ENCODE measurements around the gene RPL29.
A peak's percentile ranks its signal among the peaks of the same experiment; 100 is the strongest.

RPL29 gene

GRCh38 chr3:52013802-52014598, 18.3 kb upstream of the RPL29 start:
- DNase-seq (ENCODE audit: insufficient read length, low spot score) (no peak), FAIRE-seq (no peak)
- TF ChIP-seq CTCF (IDR thresholded peaks at IDR 0.05; ENCODE audit: insufficient read depth, missing control alignments): no peak

- DNase-seq (ENCODE audit: insufficient read length, low spot score) (no peak), FAIRE-seq (no peak)
- no peak for TF ChIP-seq CTCF (IDR thresholded peaks at IDR 0.05; ENCODE audit: insufficient read depth, missing control alignments)
Measured at GRCh38 chr3:52012699-52013098, 17.0 kb upstream of the RPL29 start.

- DNase-seq (ENCODE audit: insufficient read length, low spot score): peak; percentile 93
- peak; percentile 91 for FAIRE-seq
- TF ChIP-seq CTCF (IDR thresholded peaks at IDR 0.05; ENCODE audit: insufficient read depth, missing control alignments): no peak
Measured at GRCh38 chr3:52010431-52010830, 14.7 kb upstream of the RPL29 start.

- FAIRE-seq (no peak), DNase-seq (ENCODE audit: insufficient read length, low spot score) (no peak)
- no peak for TF ChIP-seq CTCF (IDR thresholded peaks at IDR 0.05; ENCODE audit: insufficient read depth, missing control alignments)
Measured at GRCh38 chr3:52007291-52007690, 11.6 kb upstream of the RPL29 start.

- FAIRE-seq (no peak), DNase-seq (ENCODE audit: insufficient read length, low spot score) (no peak)
- TF ChIP-seq CTCF (IDR thresholded peaks at IDR 0.05; ENCODE audit: insufficient read depth, missing control alignments): no peak
Measured at GRCh38 chr3:52006820-52007133, 11.1 kb upstream of the RPL29 start.

GRCh38 chr3:52006017-52006819, 10.5 kb upstream of the RPL29 start:
- FAIRE-seq (no peak), DNase-seq (ENCODE audit: insufficient read length, low spot score) (no peak)
- no peak for TF ChIP-seq CTCF (IDR thresholded peaks at IDR 0.05; ENCODE audit: insufficient read depth, missing control alignments)

- no peak for FAIRE-seq
- DNase-seq (ENCODE audit: insufficient read length, low spot score): no peak
- no peak for TF ChIP-seq CTCF (IDR thresholded peaks at IDR 0.05; ENCODE audit: insufficient read depth, missing control alignments)
Measured at GRCh38 chr3:52005571-52005986, 9.9 kb upstream of the RPL29 start.

Data from D721Med (cell line).